ENCODE results near the gene ADAMTS15. TPM values are rescaled to one million over a fixed set of nuclear protein-coding genes. Genes with fewer than 3 reads are reported as not detected.

The ADAMTS15 gene
- total RNA-seq, 4 donors from 2014 or later = 18.4 to 34.1 (median 24.9) TPM

DNA sequence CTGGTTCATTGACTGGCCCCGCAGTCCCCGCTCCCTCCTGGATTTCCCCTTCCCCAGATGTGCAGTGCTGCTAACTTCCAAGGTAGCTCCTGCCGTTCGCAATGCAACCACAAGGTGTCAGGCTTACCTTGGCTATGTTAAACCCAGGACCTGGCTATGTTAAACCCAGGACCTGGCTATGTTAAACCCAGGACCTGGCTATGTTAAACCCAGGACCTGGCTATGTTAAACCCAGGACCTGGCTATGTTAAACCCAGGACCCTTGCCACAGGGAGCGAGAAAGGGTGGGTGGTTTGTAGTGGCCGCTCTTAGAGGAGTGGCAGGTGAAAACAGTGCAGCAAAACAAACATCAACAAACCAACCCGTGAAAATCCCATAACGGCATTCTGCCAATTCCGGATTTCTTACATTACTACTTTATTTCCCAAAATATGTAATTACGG is 17.1 kb upstream of the ADAMTS15 start:
- Histone ChIP-seq H3K9me3 (no peaks in the 10 kb centered on the region), H3K27ac (no peak overlapping the region), H3K4me3 (no peak overlapping the region), H3K36me3 (no peaks in the 10 kb centered on the region), H3K4me1 (peaks cover 0 to 40% (median 8%) of the 10 kb centered on the region in 4 donors), H3K27me3 (peaks cover 0 to 35% of the 10 kb centered on the region in 2 donors)
- peak; percentile 67 to 80 (median 73) for TF ChIP-seq CTCF (IDR thresholded peaks at IDR 0.05)
- peak in 1 of 2 donors; percentile 15 for TF ChIP-seq EP300 (IDR thresholded peaks at IDR 0.05)
- no peak for TF ChIP-seq POLR2A (IDR thresholded peaks at IDR 0.05)
- WGBS, 2 donors = 14 to 15% methylated on average over 10 of the region's 10 CpGs
- DNase-seq (ENCODE audit: low spot score in 2 of 2) = peak; percentile 73 to 93

GRCh38 chr11:130431801-130432200 is 16.6 kb upstream of the ADAMTS15 start:
- H3K9me3 ChIP-seq = no peaks in the 10 kb centered on the region
- WGBS, 2 donors = 45 to 48% methylated on average over 3 of the region's 3 CpGs
- peaks cover 0 to 36% (median 8%) of the 10 kb centered on the region in 4 donors for H3K4me1 ChIP-seq
- TF ChIP-seq POLR2A (IDR thresholded peaks at IDR 0.05) (no peak), CTCF (IDR thresholded peaks at IDR 0.05) (no peak), EP300 (IDR thresholded peaks at IDR 0.05) (no peak)
- H3K27me3 ChIP-seq = peaks cover 0 to 31% of the 10 kb centered on the region in 2 donors
- no peak overlapping the region for H3K27ac ChIP-seq
- H3K4me3 ChIP-seq = no peak overlapping the region
- no peaks in the 10 kb centered on the region for H3K36me3 ChIP-seq
- no peak for DNase-seq (ENCODE audit: low spot score in 2 of 2)

DNA sequence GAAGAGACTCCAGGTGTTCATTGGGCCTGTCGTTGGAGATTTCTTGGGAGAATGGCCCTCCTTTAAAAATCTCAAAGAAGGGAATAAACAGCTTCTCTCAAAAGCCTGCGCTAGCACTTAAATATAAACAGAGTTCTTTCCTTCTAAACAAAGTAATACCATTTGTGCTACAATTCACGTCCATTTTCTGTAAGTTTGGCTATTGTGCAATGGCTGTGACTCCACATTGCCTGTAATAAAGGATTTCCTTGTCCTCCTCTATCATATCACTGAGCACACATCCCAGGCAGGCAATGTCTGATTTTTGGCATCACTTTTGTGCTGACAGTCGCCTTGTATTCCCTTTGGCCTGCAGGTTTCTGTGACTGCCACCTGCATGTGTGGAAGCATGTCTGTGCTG is 15.1 kb upstream of the ADAMTS15 start:
- peaks cover 0 to 24% (median 2%) of the 10 kb centered on the region in 4 donors for H3K4me1 ChIP-seq
- no peak overlapping the region for H3K27ac ChIP-seq
- no peaks in the 10 kb centered on the region for H3K9me3 ChIP-seq
- 70 to 80% methylated on average over 4 of the region's 4 CpGs for WGBS, 2 donors
- no peak for DNase-seq (ENCODE audit: low spot score in 2 of 2)
- TF ChIP-seq EP300 (IDR thresholded peaks at IDR 0.05) (no peak), POLR2A (IDR thresholded peaks at IDR 0.05) (no peak), CTCF (IDR thresholded peaks at IDR 0.05) (no peak)
- no peak overlapping the region for H3K4me3 ChIP-seq
- H3K27me3 ChIP-seq = peaks cover 0 to 20% of the 10 kb centered on the region in 2 donors
- H3K36me3 ChIP-seq = no peaks in the 10 kb centered on the region

DNA sequence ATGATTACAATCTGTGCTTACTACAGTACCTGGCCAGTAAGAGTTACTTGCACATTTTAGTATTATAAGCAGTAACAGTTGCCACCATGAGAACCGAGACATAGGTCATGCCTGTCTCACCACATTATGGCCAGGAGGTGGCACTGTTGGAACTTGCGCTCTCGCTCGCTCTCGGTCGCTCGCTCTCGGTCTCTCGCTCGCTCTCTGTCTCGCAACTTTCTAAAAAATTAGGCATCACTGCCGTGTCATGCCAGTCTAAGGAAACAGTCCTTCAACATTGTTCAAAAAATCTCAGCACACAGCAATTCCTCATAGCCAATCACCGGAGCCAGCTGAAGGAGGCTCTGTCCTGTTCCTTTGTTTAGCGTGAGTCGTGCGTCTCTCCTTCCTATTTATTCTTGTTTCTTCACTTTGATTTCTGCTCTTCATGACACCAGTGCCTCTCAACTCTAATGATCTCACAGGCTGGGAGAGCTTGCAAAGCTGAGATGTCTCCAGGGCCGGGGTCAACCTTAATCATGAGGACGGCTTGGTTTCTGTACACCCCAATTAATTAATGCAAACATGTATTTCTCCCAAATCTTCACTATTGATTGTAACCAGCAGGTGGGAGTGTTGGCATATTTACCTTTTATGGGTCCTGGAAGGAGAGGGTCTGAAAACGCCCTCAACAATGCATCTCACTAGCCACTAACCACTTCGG is 13.8 kb upstream of the ADAMTS15 start:
- WGBS, 2 donors = 0% methylated on average over 20 of the region's 20 CpGs
- Histone ChIP-seq H3K9me3 (no peaks in the 10 kb centered on the region), H3K27ac (peak overlapping the region; percentile 53 to 88 (median 74)), H3K4me3 (peak overlapping the region; percentile 39 to 62 (median 46)), H3K36me3 (no peaks in the 10 kb centered on the region), H3K4me1 (peaks cover 0 to 17% (median 2%) of the 10 kb centered on the region in 4 donors), H3K27me3 (peaks cover 0 to 8% of the 10 kb centered on the region in 2 donors)
- peak in 1 of 2 donors; percentile 34 for TF ChIP-seq EP300 (IDR thresholded peaks at IDR 0.05)
- TF ChIP-seq CTCF (IDR thresholded peaks at IDR 0.05) = peak; percentile 81 to 91 (median 86)
- no peak for TF ChIP-seq POLR2A (IDR thresholded peaks at IDR 0.05)
- DNase-seq (ENCODE audit: low spot score in 2 of 2) = peak; percentile 63 to 88

DNA sequence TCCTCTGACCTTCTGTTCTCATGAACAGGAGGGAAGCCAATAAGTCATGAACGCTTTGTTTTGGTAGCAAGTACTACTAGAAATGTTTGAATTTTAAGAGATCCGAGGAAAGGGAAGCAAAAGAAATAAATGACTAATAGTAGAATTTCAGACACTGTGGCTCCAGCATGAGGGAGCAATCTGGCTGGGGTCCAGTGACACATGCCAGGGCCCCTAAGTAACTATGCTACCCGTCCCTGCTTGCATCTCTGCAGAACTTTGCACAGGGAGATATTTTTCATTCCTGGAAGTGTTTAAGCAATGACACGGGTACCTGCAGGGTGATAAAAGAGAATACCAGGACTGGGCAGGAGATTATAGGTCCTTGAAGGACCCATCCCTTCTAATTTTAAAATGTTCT is 12.8 kb upstream of the ADAMTS15 start:
- peaks cover 0 to 2% of the 10 kb centered on the region in 2 donors for H3K27me3 ChIP-seq
- H3K36me3 ChIP-seq = no peaks in the 10 kb centered on the region
- no peak overlapping the region for H3K4me3 ChIP-seq
- DNase-seq (ENCODE audit: low spot score in 2 of 2) = no peak
- H3K9me3 ChIP-seq = no peaks in the 10 kb centered on the region
- 51 to 58% methylated on average over 4 of the region's 4 CpGs for WGBS, 2 donors
- TF ChIP-seq EP300 (IDR thresholded peaks at IDR 0.05) (no peak), CTCF (IDR thresholded peaks at IDR 0.05) (no peak), POLR2A (IDR thresholded peaks at IDR 0.05) (no peak)
- H3K4me1 ChIP-seq = peaks cover 0 to 15% (median 2%) of the 10 kb centered on the region in 4 donors
- H3K27ac ChIP-seq = peak overlapping the region in 1 of 4 donors; percentile 88

Data from tibial nerve (tissue), 4 donors.